Sigmoid colon (tissue), 4 donors: ENCODE data around the gene GLDC.
A peak's percentile ranks its signal among the peaks of the same experiment; 100 is the strongest.

Experiments used
- CTCF ChIP-seq, 4 experiments: fragments of 450-650 bp in 3 of 4; fragments of 200-600 bp in 1 of 4; IDR thresholded peaks; one replicate each; pipeline ENCODE4 v1.5.1; 2016 to 2019; ENCODE audit warnings: antibody characterized with exemption in 4 of 4, mild to moderate bottlenecking in 3 of 4, moderate library complexity in 2 of 4
- EP300 ChIP-seq, 4 donors: sonication (generic); formaldehyde crosslinking; IDR thresholded peaks; one replicate each; pipeline ENCODE4 v1.6.1; 2017; ENCODE audit warnings: antibody characterized with exemption in 4 of 4
- POLR2AphosphoS5 ChIP-seq, 4 donors: sonication (generic); formaldehyde crosslinking; IDR thresholded peaks; one replicate each; pipeline ENCODE4 v1.6.1; 2017; ENCODE audit warnings: antibody characterized with exemption in 4 of 4

GRCh38 chr9:6584881-6585597 is 60.5 kb downstream of the GLDC start:
- TF ChIP-seq CTCF (IDR thresholded peaks at IDR 0.05) (peak in 3 of 4 experiments; percentile 15 to 46 (median 17)), EP300 (IDR thresholded peaks at IDR 0.05) (no peak), POLR2AphosphoS5 (IDR thresholded peaks at IDR 0.05) (no peak)
